Measurements from ENCODE around the gene CELSR1.

- no peak for TF ChIP-seq CTCF (IDR thresholded peaks at IDR 0.05)
- TF ChIP-seq ZFX (IDR thresholded peaks at IDR 0.05; ENCODE audit: borderline replicate concordance), result no peak
Measured at GRCh38 chr22:46390105-46390651, 147.2 kb downstream of the CELSR1 start.

Measured in 22Rv1 (cell line).